ENCODE results near the gene GPR37L1. TPM values are rescaled to one million over a fixed set of nuclear protein-coding genes. Genes with fewer than 3 reads are reported as not detected.
"Not testable (repeated sequence)": the region's sequence is repeated elsewhere in the genome, so short reads cannot be mapped to it uniquely, and the experiment has no call there.

GPR37L1 gene
- total RNA-seq, 6 donors from 2014 or later = under 0.01 to 0.07 (median 0.03) TPM; not detected in 3

- 42 to 48% methylated on average over 12 to 15 of the region's 15 CpGs for WGBS, 2 donors
- H3K4me3 ChIP-seq = no peak overlapping the region
- ATAC-seq (ENCODE audit: low FRiP score in 2 of 2) (peak; percentile 67 to 82), DNase-seq (peak in 1 of 2 donors; percentile 63)
- peaks cover 9 to 66% (median 55%) of the 10 kb centered on the region in 4 donors for H3K36me3 ChIP-seq
- TF ChIP-seq EP300 (IDR thresholded peaks at IDR 0.05) (no peak), POLR2AphosphoS5 (IDR thresholded peaks at IDR 0.05) (no peak), CTCF (IDR thresholded peaks at IDR 0.05) (peak; percentile 56 to 91 (median 76)), POLR2A (IDR thresholded peaks at IDR 0.05) (no peak)
- no peaks in the 10 kb centered on the region for H3K27me3 ChIP-seq
- H3K4me1 ChIP-seq = peaks cover 27 to 38% (median 30%) of the 10 kb centered on the region in 4 donors
- H3K27ac ChIP-seq = peak overlapping the region in 3 of 4 donors; percentile 32 to 88 (median 83)
- no peaks in the 10 kb centered on the region for H3K9me3 ChIP-seq
These were observed 12.6 kb downstream of the GPR37L1 start for GRCh38 chr1:202135221-202135721.

- no peaks in the 10 kb centered on the region for H3K9me3 ChIP-seq
These were observed 18.1 kb downstream of the GPR37L1 start for GRCh38 chr1:202140833-202141232.

GRCh38 chr1:202141468-202141867 is 18.8 kb downstream of the GPR37L1 start:
- 96 to 100% methylated on average over 3 of the region's 3 CpGs for whole genome bisulfite sequencing, 2 donors
- H3K27ac ChIP-seq; H3K4me3 ChIP-seq; ATAC-seq (ENCODE audit: low FRiP score in 2 of 2); H3K9me3 ChIP-seq; DNase-seq; H3K27me3 ChIP-seq: not testable (repeated sequence)
- Histone ChIP-seq H3K36me3 (peaks cover 5 to 23% (median 19%) of the 10 kb centered on the region in 4 donors), H3K4me1 (peaks cover 19 to 42% (median 24%) of the 10 kb centered on the region in 4 donors)

More at GRCh38 chr1:202140833-202141232, 18.1 kb downstream of the GPR37L1 start:
- ATAC-seq (ENCODE audit: low FRiP score in 2 of 2) = no peak
- WGBS, 2 donors = 88 to 96% methylated on average over 4 of the region's 4 CpGs
- Histone ChIP-seq H3K27ac (no peak overlapping the region), H3K4me3 (no peak overlapping the region), H3K4me1 (peaks cover 19 to 41% (median 24%) of the 10 kb centered on the region in 4 donors), H3K36me3 (peaks cover 5 to 30% (median 23%) of the 10 kb centered on the region in 4 donors), H3K27me3 (no peaks in the 10 kb centered on the region)
- no peak for DNase-seq
- TF ChIP-seq POLR2AphosphoS5 (IDR thresholded peaks at IDR 0.05) (no peak), POLR2A (IDR thresholded peaks at IDR 0.05) (no peak), CTCF (IDR thresholded peaks at IDR 0.05) (no peak), EP300 (IDR thresholded peaks at IDR 0.05) (no peak)

- H3K36me3 ChIP-seq = peaks cover 0 to 8% (median 5%) of the 10 kb centered on the region in 4 donors
- peak in 1 of 2 donors; percentile 67 for DNase-seq
- 0 to 8% methylated on average over 7 to 17 of the region's 17 CpGs for WGBS, 2 donors
- H3K27me3 ChIP-seq = no peaks in the 10 kb centered on the region
- H3K4me1 ChIP-seq = peaks cover 19 to 42% (median 24%) of the 10 kb centered on the region in 4 donors
- peak overlapping the region; percentile 92 to 99 (median 98) for H3K27ac ChIP-seq
- ATAC-seq (ENCODE audit: low FRiP score in 2 of 2) = peak; percentile 61 to 78
- TF ChIP-seq POLR2A (IDR thresholded peaks at IDR 0.05) (peak in 1 of 4 donors; percentile 24), POLR2AphosphoS5 (IDR thresholded peaks at IDR 0.05) (peak in 1 of 2 donors; percentile 60), EP300 (IDR thresholded peaks at IDR 0.05) (no peak), CTCF (IDR thresholded peaks at IDR 0.05) (no peak)
- no peaks in the 10 kb centered on the region for H3K9me3 ChIP-seq
- H3K4me3 ChIP-seq = peak overlapping the region; percentile 69 to 99 (median 96)
These were observed 20.5 kb downstream of the GPR37L1 start for GRCh38 chr1:202143011-202143767.

- Histone ChIP-seq H3K9me3 (no peaks in the 10 kb centered on the region), H3K27ac (peak overlapping the region; percentile 92 to 99 (median 98)), H3K36me3 (peaks cover 0 to 4% (median 0%) of the 10 kb centered on the region in 4 donors), H3K27me3 (no peaks in the 10 kb centered on the region), H3K4me3 (peak overlapping the region; percentile 69 to 99 (median 96)), H3K4me1 (peaks cover 19 to 42% (median 24%) of the 10 kb centered on the region in 4 donors)
- ATAC-seq (ENCODE audit: low FRiP score in 2 of 2) (peak; percentile 32 to 62), DNase-seq (peak in 1 of 2 donors; percentile 91)
- TF ChIP-seq EP300 (IDR thresholded peaks at IDR 0.05) (no peak), POLR2A (IDR thresholded peaks at IDR 0.05) (peak in 1 of 4 donors; percentile 17), POLR2AphosphoS5 (IDR thresholded peaks at IDR 0.05) (no peak), CTCF (IDR thresholded peaks at IDR 0.05) (peak in 2 of 6 experiments; percentile 5 to 10)
- WGBS, 2 donors = 0 to 3% methylated on average over 7 to 21 of the region's 58 CpGs
These were observed 21.2 kb downstream of the GPR37L1 start for GRCh38 chr1:202143768-202144401.
